K562 (cell line): ENCODE data around the gene ZNRF1. TPM values are rescaled to one million over a fixed set of nuclear protein-coding genes. Genes with fewer than 3 reads are reported as not detected.

Experiments used
- ARID1B ChIP-seq: fragments of 450-650 bp; IDR thresholded peaks from 2 replicates; pipeline ENCODE4 v1.6.1; 2016; ENCODE audit warnings: antibody characterized with exemption, mild to moderate bottlenecking, inconsistent platforms
- CREB3 ChIP-seq: fragments of 450-650 bp; conservative IDR thresholded peaks from 2 replicates; pipeline ENCODE4 v1.6.1; 2016; ENCODE audit warnings: missing genetic modification characterization, low read depth, mild to moderate bottlenecking, missing compliant biosample characterization, moderate library complexity
- E2F4 ChIP-seq: sonication (generic); formaldehyde crosslinking; IDR thresholded peaks from 2 replicates; pipeline ENCODE4 v1.8.0; 2022; ENCODE audit warnings: mild to moderate bottlenecking, low read depth, missing genetic modification reagents
- ETV5 ChIP-seq: sonication (generic); formaldehyde crosslinking; IDR thresholded peaks from 2 replicates; pipeline ENCODE4 v1.4.0; 2020; ENCODE audit warnings: low read depth, mild to moderate bottlenecking, missing genetic modification reagents
- GTF2F1 ChIP-seq: IDR thresholded peaks from 2 replicates; pipeline ENCODE4 v1.6.1; 2011; ENCODE audit warnings: low read depth, low read length, improper control_type of control experiment
- ID3 ChIP-seq, 2 experiments: fragments of 250-450 bp in 1 of 2; fragments of 450-650 bp in 1 of 2; sonication (Bioruptor Pico) in 1 of 2; IDR thresholded peaks; 2 replicates each; pipeline versions ENCODE4 v1.6.1 to v1.8.0; 2016 to 2021; ENCODE audit warnings: mild to moderate bottlenecking in 2 of 2, moderate library complexity in 2 of 2, missing compliant biosample characterization in 1 of 2, missing genetic modification characterization in 1 of 2
- KAT7 ChIP-seq: sonication (generic); formaldehyde crosslinking; IDR thresholded peaks from 2 replicates; pipeline ENCODE4 v1.8.0; 2022; ENCODE audit warnings: missing genetic modification reagents, mild to moderate bottlenecking, borderline replicate concordance
- MAZ ChIP-seq, 2 experiments: fragments of 450-650 bp in 1 of 2; sonication (generic) in 1 of 2; formaldehyde crosslinking; IDR thresholded peaks in 1 of 2; conservative IDR thresholded peaks in 1 of 2; 2 replicates each; pipeline versions ENCODE4 v1.4.0 to v1.5.0; 2020; ENCODE audit warnings: mild to moderate bottlenecking in 1 of 2, missing genetic modification reagents in 1 of 2
- NCOR1 ChIP-seq: fragments of 450-650 bp; IDR thresholded peaks from 2 replicates; pipeline ENCODE4 v1.6.1; 2016; ENCODE audit warnings: mild to moderate bottlenecking, moderate library complexity
- NEUROD1 ChIP-seq: fragments of 150-350 bp; IDR thresholded peaks from 2 replicates; pipeline ENCODE4 v1.6.1; 2014; ENCODE audit warnings: borderline replicate concordance, low read length, low read depth; ENCODE audit not compliant: partially characterized antibody
- NFATC3 ChIP-seq: fragments of 450-650 bp; IDR thresholded peaks from 2 replicates; pipeline ENCODE4 v1.6.1; 2017; ENCODE audit warnings: mild to moderate bottlenecking
- PHF21A ChIP-seq: fragments of 450-650 bp; IDR thresholded peaks from 2 replicates; pipeline ENCODE4 v1.6.1; 2017; ENCODE audit warnings: low read depth, borderline replicate concordance
- POLR2B ChIP-seq: fragments of 450-650 bp; IDR thresholded peaks from 2 replicates; pipeline ENCODE4 v1.6.1; 2018; ENCODE audit warnings: low read depth; ENCODE audit not compliant: partially characterized antibody
- RHOXF2B ChIP-seq: fragments of 250-450 bp; sonication (Bioruptor Pico); conservative IDR thresholded peaks from 2 replicates; pipeline ENCODE4 v1.5.1; 2021
- SMARCA4 ChIP-seq: fragments of 450-650 bp; IDR thresholded peaks from 2 replicates; pipeline ENCODE4 v1.6.1; 2016
- SUPT5H ChIP-seq: fragments of 450-650 bp; IDR thresholded peaks from 2 replicates; pipeline ENCODE4 v1.6.1; 2016
- TBL1XR1 ChIP-seq, 2 experiments: IDR thresholded peaks; 2 replicates each; pipeline ENCODE4 v1.6.1; 2012; ENCODE audit warnings: improper control_type of control experiment in 2 of 2, low read length in 2 of 2, mild to moderate bottlenecking in 1 of 2
- TBP ChIP-seq: optimal IDR thresholded peaks from 2 replicates; pipeline ENCODE3; 2011; ENCODE audit warnings: low read depth, low read length, improper control_type of control experiment
- ZBED1 ChIP-seq: IDR thresholded peaks from 2 replicates; pipeline ENCODE4 v1.6.1; 2014
- ZKSCAN8 ChIP-seq: fragments of 200-800 bp; sonication (Bioruptor generic); IDR thresholded peaks from 2 replicates; pipeline ENCODE4 v1.6.1; 2016; ENCODE audit warnings: missing genetic modification characterization, missing compliant biosample characterization
- ZMIZ1 ChIP-seq, 2 experiments: fragments of 150-350 bp in 1 of 2; IDR thresholded peaks; 2 replicates each; pipeline ENCODE4 v1.6.1; 2012 to 2016; ENCODE audit warnings: low read depth in 2 of 2, low read length in 2 of 2, mild to moderate bottlenecking in 1 of 2, moderate library complexity in 1 of 2
- ZNF124 ChIP-seq: sonication (generic); formaldehyde crosslinking; IDR thresholded peaks from 2 replicates; pipeline ENCODE4 v1.8.1; 2022; ENCODE audit warnings: missing genetic modification reagents
- polyA plus RNA-seq, 8 experiments: library from polyadenylated mRNA; depleted of rRNA in 4 of 8; stranded (reverse) in 5 of 8; unstranded in 3 of 8; fragments of >200 nt; fragmentation: Nextera tagmentation in 2 of 8; fragmentation: Illumina TruSeq in 1 of 8; extraction: Ambion mirVana in 2 of 8; extraction: Trizol in 1 of 8; gene quantifications; 2 replicates each; pipeline versions ENCODE4 v1.2.1 to v1.2.3, GENCODE V29; 2011 to 2014; ENCODE audit warnings: inconsistent platforms in 1 of 8, missing spikeins in 1 of 8
- total RNA-seq, 7 experiments: library from RNA; depleted of rRNA in 6 of 7; stranded (reverse); fragments of >200 nt in 6 of 7; fragmentation: Illumina TruSeq in 2 of 7; extraction: Trizol in 2 of 7; gene quantifications; 2 replicates each; pipeline versions ENCODE4 v1.2.1 to v1.2.3, GENCODE V29; 2011 to 2021; ENCODE audit warnings: low replicate concordance in 1 of 7

Gene ZNRF1
- total and polyA plus RNA-seq, 9 of the 15 experiments (the other 6 are each of a cell fraction or from before 2014, with no cell fraction given), result 9.5 to 37.7 (median 20.0) TPM

GRCh38 chr16:75062135-75062975 lies 63.5 kb downstream of the ZNRF1 start (continued):
- TF ChIP-seq PHF21A, result no peak
- TF ChIP-seq POLR2B, result no peak
- TF ChIP-seq ZBED1, result no peak
- no peak for TF ChIP-seq ETV5 (CRISPR knock-in tag)
- no peak for TF ChIP-seq RHOXF2B
- TF ChIP-seq GTF2F1, result no peak
- TF ChIP-seq MAZ (CRISPR knock-in tag; conservative IDR thresholded peaks at IDR 0.05 in 1 of 2, IDR thresholded peaks at IDR 0.05 in 1 of 2), result peak; percentile 54 to 60; a peak in 3 of 4 replicates
- peak; percentile 24; the same call in 1 of the 2 replicates for TF ChIP-seq CREB3
- 0 out of 2 replicates have a peak, but pooled peaks have one; percentile 26 for TF ChIP-seq ZKSCAN8 (CRISPR knock-in tag)
- no peak for TF ChIP-seq ZNF124
- 0 out of 4 replicates have a peak, but pooled peaks of 1 of the 2 experiments have one; percentile 11 for TF ChIP-seq ZMIZ1 (IDR thresholded peaks at IDR 0.05; ENCODE audit: low read depth in 2 of 2, low read length in 2 of 2)
- TF ChIP-seq TBP, result no peak
- no peak for TF ChIP-seq TBL1XR1 (IDR thresholded peaks at IDR 0.05; ENCODE audit: low read length in 2 of 2)
- TF ChIP-seq ID3 (CRISPR knock-in tag; IDR thresholded peaks at IDR 0.05), result no peak
- TF ChIP-seq ID3 (tag; IDR thresholded peaks at IDR 0.05), result 0 out of 2 replicates have a peak, but pooled peaks have one; percentile 75
- no peak for TF ChIP-seq E2F4 (CRISPR knock-in tag)
- TF ChIP-seq NEUROD1, result peak; percentile 2
- TF ChIP-seq ARID1B, result peak; percentile 56
- TF ChIP-seq SMARCA4, result 0 out of 2 replicates have a peak, but pooled peaks have one; percentile 34
- TF ChIP-seq NCOR1, result 0 out of 2 replicates have a peak, but pooled peaks have one; percentile 6
- TF ChIP-seq NFATC3, result no peak
- no peak for TF ChIP-seq SUPT5H
- 0 out of 2 replicates have a peak, but pooled peaks have one; percentile 51 for TF ChIP-seq KAT7 (CRISPR knock-in tag)
